ENCODE measurements around the gene WDR33. TPM values are rescaled to one million over a fixed set of nuclear protein-coding genes. Genes with fewer than 3 reads are reported as not detected.
A peak's percentile ranks its signal among the peaks of the same experiment; 100 is the strongest.

Gene WDR33
- total and polyA plus RNA-seq, 8 donors, result 7.9 to 99.9 (median 20.3) TPM

GRCh38 chr2:127704641-127705390 is 106.2 kb downstream of the WDR33 start:
- no peak overlapping the region for H3K4me3 ChIP-seq
- intact Hi-C loops (cut with DNase I; ENCODE audit: low total_unique reads), result no loop called here
- H3K27ac ChIP-seq, result peak overlapping the region in 3 of 5 donors; percentile 1 to 33 (median 22)
- H3K9me3 ChIP-seq, result no peaks in the 10 kb centered on the region
- 57 to 70% (median 65%) methylated on average over 5 of the region's 5 CpGs for WGBS, 5 donors
- TF ChIP-seq EP300 (IDR thresholded peaks at IDR 0.05) (no peak), CTCF (IDR thresholded peaks at IDR 0.05) (no peak), POLR2A (IDR thresholded peaks at IDR 0.05) (no peak), POLR2AphosphoS5 (IDR thresholded peaks at IDR 0.05) (no peak)
- no peaks in the 10 kb centered on the region for H3K27me3 ChIP-seq
- no peak for DNase-seq
- peaks cover 30 to 46% (median 37%) of the 10 kb centered on the region in 4 donors for H3K4me1 ChIP-seq
- peaks cover 26 to 46% (median 44%) of the 10 kb centered on the region in 4 donors for H3K36me3 ChIP-seq

- Histone ChIP-seq H3K9me3 (no peaks in the 10 kb centered on the region), H3K4me3 (peak overlapping the region in 1 of 4 donors; percentile 57), H3K27me3 (no peaks in the 10 kb centered on the region), H3K36me3 (peaks cover 12 to 31% (median 28%) of the 10 kb centered on the region in 4 donors), H3K4me1 (peaks cover 30 to 45% (median 37%) of the 10 kb centered on the region in 4 donors), H3K27ac (no peak overlapping the region)
- no peak for TF ChIP-seq POLR2AphosphoS5 (IDR thresholded peaks at IDR 0.05)
- TF ChIP-seq EP300 (IDR thresholded peaks at IDR 0.05), result no peak
- TF ChIP-seq POLR2A (IDR thresholded peaks at IDR 0.05), result no peak
- no peak for TF ChIP-seq CTCF (IDR thresholded peaks at IDR 0.05)
- intact Hi-C loops (cut with DNase I; ENCODE audit: low total_unique reads), result no loop called here
- DNase-seq, result no peak
- 90 to 97% (median 94%) methylated on average over 5 of the region's 5 CpGs for WGBS, 5 donors
Measured at GRCh38 chr2:127703282-127703681, 107.7 kb downstream of the WDR33 start.

- no peak for DNase-seq
- Histone ChIP-seq H3K36me3 (peaks cover 5 to 23% (median 21%) of the 10 kb centered on the region in 4 donors), H3K27me3 (no peaks in the 10 kb centered on the region), H3K27ac (peak overlapping the region; percentile 90 to 99 (median 98)), H3K4me3 (peak overlapping the region; percentile 57 to 84 (median 76)), H3K9me3 (no peaks in the 10 kb centered on the region), H3K4me1 (peaks cover 30 to 45% (median 36%) of the 10 kb centered on the region in 4 donors)
- intact Hi-C loops (cut with DNase I; ENCODE audit: low total_unique reads), result no loop called here
- WGBS, 5 donors, result 59 to 68% (median 64%) methylated on average over 19 of the region's 19 CpGs
- TF ChIP-seq EP300 (IDR thresholded peaks at IDR 0.05) (no peak), POLR2AphosphoS5 (IDR thresholded peaks at IDR 0.05) (no peak), CTCF (IDR thresholded peaks at IDR 0.05) (no peak), POLR2A (IDR thresholded peaks at IDR 0.05) (no peak)
Measured at GRCh38 chr2:127702395-127703009, 108.5 kb downstream of the WDR33 start.

GRCh38 chr2:127701651-127702394 is 109.1 kb downstream of the WDR33 start:
- 0 to 1% (median 1%) methylated on average over 27 to 108 of the region's 108 CpGs for WGBS, 5 donors
- intact Hi-C loops (cut with DNase I; ENCODE audit: low total_unique reads), result no loop called here
- peak overlapping the region; percentile 57 to 84 (median 76) for H3K4me3 ChIP-seq
- peak; percentile 77 to 95 for DNase-seq
- no peaks in the 10 kb centered on the region for H3K9me3 ChIP-seq
- H3K27ac ChIP-seq, result peak overlapping the region; percentile 90 to 99 (median 98)
- H3K27me3 ChIP-seq, result no peaks in the 10 kb centered on the region
- TF ChIP-seq POLR2AphosphoS5 (IDR thresholded peaks at IDR 0.05) (peak in 2 of 3 donors; percentile 44 to 69), EP300 (IDR thresholded peaks at IDR 0.05) (no peak), CTCF (IDR thresholded peaks at IDR 0.05) (peak in 3 of 7 experiments; percentile 9 to 38 (median 14))
- H3K36me3 ChIP-seq, result peaks cover 5 to 16% (median 15%) of the 10 kb centered on the region in 4 donors
- peaks cover 30 to 45% (median 36%) of the 10 kb centered on the region in 4 donors for H3K4me1 ChIP-seq
